Trophoblast cell (in vitro differentiated cells and primary cell): ENCODE results near the gene USP6NL.

Experiments used
- DNase-seq, 2 donors: peaks; one replicate each; pipeline ENCODE4 v3.0.0-alpha.2; 2016
- H2AFZ ChIP-seq: 2 replicates; pipeline ENCODE4 v1.6.1; 2013; ENCODE audit warnings: low read length, moderate library complexity, mild to moderate bottlenecking; ENCODE audit not compliant: insufficient read depth, poor library complexity
- H2AK5ac ChIP-seq: 2 replicates; pipeline ENCODE4 v1.6.1; 2013; ENCODE audit warnings: mild to moderate bottlenecking, low read length
- H2BK120ac ChIP-seq: 2 replicates; pipeline ENCODE4 v1.6.1; 2013; ENCODE audit warnings: low read length, mild to moderate bottlenecking, moderate library complexity; ENCODE audit not compliant: insufficient read depth, poor library complexity
- H2BK12ac ChIP-seq: 2 replicates; pipeline ENCODE4 v1.6.1; 2013; ENCODE audit warnings: mild to moderate bottlenecking, low read length, moderate library complexity
- H2BK5ac ChIP-seq: 2 replicates; pipeline ENCODE4 v1.6.1; 2013; ENCODE audit warnings: low read length, low read depth, moderate library complexity, mild to moderate bottlenecking; ENCODE audit not compliant: poor library complexity
- H3K14ac ChIP-seq: 2 replicates; pipeline ENCODE4 v1.6.1; 2013; ENCODE audit warnings: mild to moderate bottlenecking, low read length
- H3K18ac ChIP-seq: 2 replicates; pipeline ENCODE4 v1.6.1; 2013; ENCODE audit warnings: mild to moderate bottlenecking, low read length
- H3K23ac ChIP-seq: 2 replicates; pipeline ENCODE4 v1.6.1; 2013; ENCODE audit warnings: low read length
- H3K27ac ChIP-seq: 2 replicates; pipeline ENCODE4 v1.5.1; 2013; ENCODE audit warnings: low read depth, mild to moderate bottlenecking, inconsistent platforms, low read length, moderate library complexity
- H3K27me3 ChIP-seq: 2 replicates; pipeline ENCODE4 v1.6.1; 2013; ENCODE audit warnings: inconsistent platforms, mild to moderate bottlenecking, low read length, moderate library complexity; ENCODE audit not compliant: insufficient read depth
- H3K36me3 ChIP-seq, 2 experiments: 1 replicate in 1 of 2; 2 replicates in 1 of 2; pipeline ENCODE4 v1.6.1; 2013; ENCODE audit warnings: low read length in 2 of 2, mild to moderate bottlenecking in 2 of 2, moderate library complexity in 1 of 2; ENCODE audit not compliant: insufficient read depth in 2 of 2, control insufficient read depth in 1 of 2
- H3K4ac ChIP-seq: 2 replicates; pipeline ENCODE4 v1.6.1; 2013; ENCODE audit warnings: low read depth, mild to moderate bottlenecking, low read length, moderate library complexity
- H3K4me1 ChIP-seq, 2 experiments: 1 replicate in 1 of 2; 2 replicates in 1 of 2; pipeline ENCODE4 v1.6.1; 2013; ENCODE audit warnings: low read length in 2 of 2, mild to moderate bottlenecking in 2 of 2, moderate library complexity in 1 of 2; ENCODE audit not compliant: insufficient read depth in 2 of 2, control insufficient read depth in 1 of 2
- H3K4me2 ChIP-seq: 2 replicates; pipeline ENCODE4 v1.6.1; 2013; ENCODE audit warnings: inconsistent platforms, mild to moderate bottlenecking, low read length, moderate library complexity
- H3K4me3 ChIP-seq: 2 replicates; pipeline ENCODE4 v1.5.1; 2013; ENCODE audit warnings: mild to moderate bottlenecking, low read depth, low read length, inconsistent platforms
- H3K79me1 ChIP-seq: one replicate; pipeline ENCODE4 v1.6.1; 2013; ENCODE audit warnings: low read length
- H3K79me2 ChIP-seq: 2 replicates; pipeline ENCODE4 v1.6.1; 2013; ENCODE audit warnings: low read length, mild to moderate bottlenecking; ENCODE audit not compliant: control insufficient read depth, insufficient read depth, poor library complexity
- H3K9ac ChIP-seq: 2 replicates; pipeline ENCODE4 v1.6.1; 2013; ENCODE audit warnings: mild to moderate bottlenecking, low read length
- H3K9me3 ChIP-seq: 2 replicates; pipeline ENCODE4 v1.6.1; 2013; ENCODE audit warnings: low read depth, mild to moderate bottlenecking, control low read depth, inconsistent platforms, low read length; ENCODE audit not compliant: insufficient read depth
- H4K12ac ChIP-seq: 2 replicates; pipeline ENCODE4 v1.6.1; 2013; ENCODE audit warnings: low read depth, mild to moderate bottlenecking, low read length, moderate library complexity
- H4K8ac ChIP-seq: 2 replicates; pipeline ENCODE4 v1.6.1; 2013; ENCODE audit warnings: low read depth, mild to moderate bottlenecking, low read length, moderate library complexity
- H4K91ac ChIP-seq: one replicate; pipeline ENCODE4 v1.6.1; 2013; ENCODE audit warnings: low read depth, mild to moderate bottlenecking, low read length, moderate library complexity
- WGBS: extraction: QIAGEN DNeasy Blood & Tissue Kit; methylation state at CpG from one replicate; pipeline ENCODE4 v1.1.7; 2013; ENCODE audit warnings: missing lambda C conversion rate; ENCODE audit not compliant: insufficient read length, insufficient coverage; ENCODE audit errors: extremely low coverage; 5-methylcytosine and 5-hydroxymethylcytosine counted together

Gene USP6NL

GRCh38 chr10:11454160-11454559 lies 157.3 kb downstream of the USP6NL start:
- Histone ChIP-seq H3K4me2 (no peak overlapping the region), H2AK5ac (no peak overlapping the region), H3K27me3 (no peaks in the 10 kb centered on the region), H3K14ac (no peak overlapping the region), H4K12ac (no peak overlapping the region), H4K8ac (no peak overlapping the region), H2BK5ac (no peak overlapping the region), H2AFZ (no peak overlapping the region), H3K4me3 (no peak overlapping the region), H3K27ac (no peak overlapping the region), H2BK120ac (no peak overlapping the region), H3K23ac (no peak overlapping the region), H3K4me1 (no peaks in the 10 kb centered on the region), H3K79me1 (no peaks in the 10 kb centered on the region), H3K36me3 (no peaks in the 10 kb centered on the region), H3K9me3 (no peaks in the 10 kb centered on the region), H4K91ac (no peak overlapping the region), H3K9ac (no peak overlapping the region), H3K79me2 (no peaks in the 10 kb centered on the region), H2BK12ac (no peak overlapping the region), H3K18ac (no peak overlapping the region), H3K4ac (no peak overlapping the region)
- no peak for DNase-seq
- WGBS, result no CpG with 5 or more reads among the region's 4 CpGs

GRCh38 chr10:11451640-11452260 lies 159.7 kb downstream of the USP6NL start:
- H4K91ac ChIP-seq, result no peak overlapping the region
- no peak overlapping the region for H4K12ac ChIP-seq
- no peak overlapping the region for H3K23ac ChIP-seq
- no peak overlapping the region for H2BK120ac ChIP-seq
- H3K27me3 ChIP-seq, result no peaks in the 10 kb centered on the region
- no peak overlapping the region for H3K18ac ChIP-seq
- no peak overlapping the region for H2BK5ac ChIP-seq
- no peak overlapping the region for H3K14ac ChIP-seq
- no peak overlapping the region for H2BK12ac ChIP-seq
- no peak overlapping the region for H3K27ac ChIP-seq
- no peaks in the 10 kb centered on the region for H3K79me2 ChIP-seq
- no peak overlapping the region for H3K9ac ChIP-seq
- no peak overlapping the region for H3K4me3 ChIP-seq
- H3K4me2 ChIP-seq, result no peak overlapping the region
- H3K4ac ChIP-seq, result no peak overlapping the region
- no peaks in the 10 kb centered on the region for H3K79me1 ChIP-seq
- no CpG with 5 or more reads among the region's 13 CpGs for WGBS
- no peaks in the 10 kb centered on the region for H3K4me1 ChIP-seq
- H3K9me3 ChIP-seq, result no peaks in the 10 kb centered on the region
- H4K8ac ChIP-seq, result no peak overlapping the region
- no peak overlapping the region for H2AFZ ChIP-seq
- H2AK5ac ChIP-seq, result no peak overlapping the region
- no peaks in the 10 kb centered on the region for H3K36me3 ChIP-seq
- no peak for DNase-seq

DNA sequence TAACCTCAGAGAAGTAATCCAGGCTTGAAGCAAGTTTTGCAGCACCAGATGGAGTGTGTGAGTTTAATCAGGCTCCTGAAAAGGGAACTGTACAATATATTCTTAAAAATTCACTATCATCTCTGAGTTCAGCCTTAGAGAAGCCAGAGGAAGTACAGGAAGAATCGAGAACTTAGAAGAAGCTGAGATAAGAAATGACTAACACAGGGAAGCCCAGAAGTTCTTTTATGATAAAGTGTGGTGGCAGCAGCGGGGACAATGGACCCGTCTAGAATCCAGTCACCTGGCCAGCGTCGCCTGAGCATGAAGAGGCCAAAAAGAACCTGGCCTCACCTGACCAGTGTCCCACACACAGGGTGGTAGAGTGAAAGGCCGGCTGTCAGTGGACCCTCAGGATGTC lies 161.0 kb downstream of the USP6NL start:
- Histone ChIP-seq H4K8ac (no peak overlapping the region), H4K91ac (no peak overlapping the region), H3K4ac (no peak overlapping the region), H3K36me3 (no peaks in the 10 kb centered on the region), H3K79me1 (no peaks in the 10 kb centered on the region), H3K9me3 (no peaks in the 10 kb centered on the region), H2AFZ (no peak overlapping the region), H3K27ac (no peak overlapping the region), H3K4me2 (no peak overlapping the region), H2BK5ac (no peak overlapping the region), H3K18ac (no peak overlapping the region), H3K9ac (no peak overlapping the region), H3K27me3 (no peaks in the 10 kb centered on the region), H2BK12ac (no peak overlapping the region), H3K79me2 (no peaks in the 10 kb centered on the region), H2AK5ac (no peak overlapping the region), H3K4me3 (no peak overlapping the region), H3K14ac (no peak overlapping the region), H3K4me1 (no peaks in the 10 kb centered on the region), H3K23ac (no peak overlapping the region), H2BK120ac (no peak overlapping the region), H4K12ac (no peak overlapping the region)
- no CpG with 5 or more reads among the region's 6 CpGs for WGBS
- no peak for DNase-seq

- Histone ChIP-seq H3K4me3 (no peak overlapping the region), H3K9ac (no peak overlapping the region), H2BK120ac (no peak overlapping the region), H4K8ac (no peak overlapping the region), H3K79me2 (no peaks in the 10 kb centered on the region), H3K36me3 (no peaks in the 10 kb centered on the region), H3K79me1 (no peaks in the 10 kb centered on the region), H2BK5ac (no peak overlapping the region), H4K91ac (no peak overlapping the region), H3K23ac (no peak overlapping the region), H3K18ac (no peak overlapping the region), H3K4ac (no peak overlapping the region), H3K27ac (no peak overlapping the region), H3K27me3 (no peaks in the 10 kb centered on the region), H4K12ac (no peak overlapping the region), H2BK12ac (no peak overlapping the region), H3K9me3 (no peaks in the 10 kb centered on the region), H3K14ac (no peak overlapping the region), H2AK5ac (no peak overlapping the region), H2AFZ (no peak overlapping the region), H3K4me2 (no peak overlapping the region), H3K4me1 (no peaks in the 10 kb centered on the region)
- WGBS, result no CpG with 5 or more reads among the region's 8 CpGs
- no peak for DNase-seq
Measured at GRCh38 chr10:11449761-11450160, 161.7 kb downstream of the USP6NL start.
